NCI-H446 (cell line): ENCODE data around the gene VWA5B1.

Source experiments
- DNase-seq, 2 experiments: peaks; one replicate each; lab custom pipeline; 2025; lab: John Stamatoyannopoulos, UW

VWA5B1 gene

GRCh38 chr1:20389571-20389970 is 98.9 kb downstream of the VWA5B1 start:
- no peak for DNase-seq

- DNase-seq, result no peak
Measured at GRCh38 chr1:20390589-20391331, 100.1 kb downstream of the VWA5B1 start.

GRCh38 chr1:20395255-20395654 is 104.6 kb downstream of the VWA5B1 start:
- DNase-seq, result no peak

- DNase-seq, result no peak
Measured at GRCh38 chr1:20398744-20399143, 108.1 kb downstream of the VWA5B1 start.

- DNase-seq, result no peak
Measured at GRCh38 chr1:20399196-20399595, 108.5 kb downstream of the VWA5B1 start.

GRCh38 chr1:20399606-20400180 is 109.0 kb downstream of the VWA5B1 start:
- DNase-seq, result no peak

GRCh38 chr1:20400341-20401177 is 109.9 kb downstream of the VWA5B1 start:
- DNase-seq, result no peak

GRCh38 chr1:20401405-20402010 is 110.8 kb downstream of the VWA5B1 start:
- DNase-seq, result no peak

GRCh38 chr1:20402585-20403422 is 112.1 kb downstream of the VWA5B1 start:
- DNase-seq, result no peak

GRCh38 chr1:20403423-20404145 is 112.9 kb downstream of the VWA5B1 start:
- no peak for DNase-seq

GRCh38 chr1:20404466-20404865 is 113.8 kb downstream of the VWA5B1 start:
- no peak for DNase-seq
